GM18526 (cell line): ENCODE data around the gene SYNGR3.

Experiments used
- POLR2A ChIP-seq: IDR thresholded peaks from 3 replicates; pipeline ENCODE4 v1.6.1; 2011; ENCODE audit not compliant: insufficient read length; ENCODE audit errors: extremely low read depth

The SYNGR3 gene

GRCh38 chr16:1973461-1974156 lies 16.2 kb upstream of the SYNGR3 start:
- no peak for TF ChIP-seq POLR2A

DNA sequence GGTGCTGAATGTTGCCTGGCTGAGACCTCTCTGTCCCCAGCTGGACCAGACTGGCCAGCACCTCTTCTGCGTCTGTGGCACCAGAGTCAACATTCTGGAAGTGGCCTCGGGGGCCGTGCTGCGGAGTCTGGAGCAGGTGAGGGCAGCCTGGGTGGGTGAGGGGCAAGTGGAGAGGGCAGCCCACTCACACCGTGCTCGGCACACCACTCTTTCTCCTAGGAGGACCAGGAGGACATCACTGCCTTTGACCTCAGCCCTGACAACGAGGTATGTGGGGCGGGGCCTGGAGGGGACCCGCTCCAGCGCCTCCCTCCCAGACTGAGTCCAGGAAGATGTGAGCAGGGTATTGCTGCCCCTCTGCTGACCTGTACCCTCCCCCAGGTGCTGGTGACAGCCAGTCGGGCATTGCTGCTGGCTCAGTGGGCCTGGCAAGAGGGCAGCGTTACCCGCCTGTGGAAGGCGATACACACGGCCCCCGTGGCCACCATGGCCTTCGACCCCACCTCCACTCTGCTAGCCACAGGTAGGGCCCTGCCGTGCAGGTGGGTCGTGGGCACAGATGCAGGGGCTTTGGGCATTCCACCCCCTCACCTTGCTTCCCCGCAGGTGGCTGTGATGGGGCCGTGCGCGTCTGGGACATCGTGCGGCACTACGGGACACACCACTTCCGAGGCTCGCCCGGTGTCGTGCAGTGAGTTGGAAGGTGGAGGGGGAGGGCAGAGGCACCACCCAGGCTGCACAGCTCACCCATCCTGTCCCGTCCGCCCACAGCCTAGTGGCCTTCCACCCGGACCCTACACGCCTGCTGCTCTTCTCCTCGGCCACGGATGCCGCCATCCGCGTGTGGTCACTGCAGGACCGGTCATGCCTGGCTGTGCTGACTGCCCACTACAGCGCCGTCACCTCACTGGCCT lies 15.4 kb upstream of the SYNGR3 start:
- TF ChIP-seq POLR2A: no peak

DNA sequence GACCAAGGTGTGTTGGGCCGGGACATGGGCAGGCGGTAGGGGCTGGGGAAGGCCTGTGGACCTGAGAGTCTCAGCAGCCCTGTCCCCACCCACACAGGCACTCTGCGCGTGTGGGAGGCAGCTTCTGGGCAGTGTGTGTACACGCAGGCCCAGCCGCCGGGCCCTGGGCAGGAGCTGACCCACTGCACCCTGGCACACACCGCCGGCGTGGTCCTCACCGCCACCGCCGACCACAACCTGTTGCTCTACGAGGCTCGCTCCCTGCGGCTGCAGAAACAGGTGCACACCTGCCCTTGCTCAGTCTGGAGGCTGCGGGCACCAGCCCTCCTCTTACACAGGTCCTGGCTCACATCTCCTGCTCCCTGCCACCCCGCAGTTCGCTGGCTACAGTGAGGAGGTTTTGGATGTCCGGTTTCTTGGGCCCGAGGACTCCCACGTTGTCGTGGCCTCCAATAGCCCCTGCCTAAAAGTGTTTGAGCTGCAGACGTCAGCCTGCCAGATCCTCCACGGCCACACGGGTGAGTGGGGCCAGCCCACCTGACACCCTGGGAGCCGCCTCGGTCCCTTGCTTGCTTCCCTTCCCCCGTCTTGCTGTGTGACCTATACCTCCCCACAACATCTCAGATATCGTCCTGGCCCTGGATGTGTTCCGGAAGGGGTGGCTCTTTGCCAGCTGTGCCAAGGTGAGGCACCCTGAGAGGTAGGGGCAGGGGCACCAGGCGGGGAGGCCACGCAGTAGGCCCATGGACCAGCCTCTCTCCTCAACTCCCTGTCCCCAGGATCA lies 14.1 kb upstream of the SYNGR3 start:
- TF ChIP-seq POLR2A: no peak

DNA sequence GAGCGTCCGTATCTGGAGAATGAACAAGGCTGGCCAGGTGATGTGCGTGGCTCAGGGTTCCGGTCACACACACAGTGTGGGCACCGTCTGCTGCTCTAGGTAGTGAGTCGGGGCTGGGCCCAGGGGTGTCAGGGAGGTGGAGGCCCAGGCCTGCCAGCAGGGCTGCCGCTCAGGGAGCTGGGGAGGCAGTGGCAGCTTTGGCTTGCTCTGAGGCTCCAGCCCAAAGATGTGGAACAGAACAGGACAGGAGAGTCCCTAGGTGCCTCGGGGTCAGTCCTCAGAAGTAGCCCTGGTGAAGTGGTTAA lies 13.6 kb upstream of the SYNGR3 start:
- no peak for TF ChIP-seq POLR2A

GRCh38 chr16:1976951-1977874 lies 12.6 kb upstream of the SYNGR3 start:
- no peak for TF ChIP-seq POLR2A

DNA sequence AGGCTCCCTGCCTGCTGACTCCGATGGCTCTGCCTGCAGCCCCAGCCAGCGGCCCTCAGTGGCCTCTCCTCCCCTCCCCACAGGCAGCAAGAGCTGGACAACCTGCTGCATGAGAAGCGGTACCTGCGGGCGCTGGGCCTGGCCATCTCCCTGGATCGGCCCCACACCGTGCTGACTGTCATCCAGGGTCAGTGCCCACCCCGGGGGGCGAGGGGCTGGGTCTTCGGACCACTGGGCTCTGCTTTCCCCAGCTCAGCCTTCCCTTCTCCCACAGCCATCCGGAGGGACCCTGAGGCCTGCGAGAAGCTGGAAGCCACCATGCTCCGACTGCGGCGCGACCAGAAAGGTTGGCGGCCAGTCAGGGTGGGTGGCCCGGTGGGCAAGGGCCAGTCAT lies 11.9 kb upstream of the SYNGR3 start:
- TF ChIP-seq POLR2A: no peak

GRCh38 chr16:1978476-1979120 lies 11.2 kb upstream of the SYNGR3 start:
- TF ChIP-seq POLR2A: no peak

DNA sequence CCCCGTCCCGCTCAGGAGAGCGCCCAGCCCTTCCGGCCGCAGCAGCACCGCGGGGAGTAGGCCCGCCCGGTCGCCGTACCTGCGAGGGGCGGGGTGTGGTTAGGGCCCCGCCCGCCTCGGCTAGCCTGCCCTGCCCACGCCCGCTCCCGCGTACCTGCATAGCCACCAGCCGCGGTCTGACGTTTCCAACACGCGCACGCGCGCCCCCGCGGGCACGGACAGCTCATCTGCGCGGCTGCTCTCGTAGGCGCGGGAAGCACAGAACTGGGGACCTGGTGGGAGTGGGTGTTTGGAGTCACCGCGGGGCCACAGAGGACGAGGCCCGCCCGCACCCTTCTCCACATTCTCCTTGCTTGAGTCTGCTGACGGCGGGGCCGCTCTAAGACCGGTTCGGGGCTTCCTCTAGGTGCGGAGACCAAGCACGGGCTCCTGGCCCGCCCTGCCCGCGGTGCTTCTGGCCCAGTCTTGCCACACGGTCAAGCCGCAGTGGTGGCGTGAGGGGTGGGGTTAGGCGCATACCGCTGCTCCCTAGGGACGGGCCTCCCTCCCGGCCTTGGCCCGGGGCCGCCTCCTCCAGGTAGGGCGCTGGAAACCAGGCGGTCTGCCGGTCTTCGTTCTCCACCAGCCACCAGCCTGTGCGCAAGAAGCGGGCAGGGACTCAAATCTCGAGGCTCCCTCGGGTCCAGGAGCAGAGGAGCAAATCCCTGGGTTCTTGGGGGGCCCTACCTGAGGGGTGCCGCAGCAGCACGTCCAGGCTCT lies 10.3 kb upstream of the SYNGR3 start:
- no peak for TF ChIP-seq POLR2A

DNA sequence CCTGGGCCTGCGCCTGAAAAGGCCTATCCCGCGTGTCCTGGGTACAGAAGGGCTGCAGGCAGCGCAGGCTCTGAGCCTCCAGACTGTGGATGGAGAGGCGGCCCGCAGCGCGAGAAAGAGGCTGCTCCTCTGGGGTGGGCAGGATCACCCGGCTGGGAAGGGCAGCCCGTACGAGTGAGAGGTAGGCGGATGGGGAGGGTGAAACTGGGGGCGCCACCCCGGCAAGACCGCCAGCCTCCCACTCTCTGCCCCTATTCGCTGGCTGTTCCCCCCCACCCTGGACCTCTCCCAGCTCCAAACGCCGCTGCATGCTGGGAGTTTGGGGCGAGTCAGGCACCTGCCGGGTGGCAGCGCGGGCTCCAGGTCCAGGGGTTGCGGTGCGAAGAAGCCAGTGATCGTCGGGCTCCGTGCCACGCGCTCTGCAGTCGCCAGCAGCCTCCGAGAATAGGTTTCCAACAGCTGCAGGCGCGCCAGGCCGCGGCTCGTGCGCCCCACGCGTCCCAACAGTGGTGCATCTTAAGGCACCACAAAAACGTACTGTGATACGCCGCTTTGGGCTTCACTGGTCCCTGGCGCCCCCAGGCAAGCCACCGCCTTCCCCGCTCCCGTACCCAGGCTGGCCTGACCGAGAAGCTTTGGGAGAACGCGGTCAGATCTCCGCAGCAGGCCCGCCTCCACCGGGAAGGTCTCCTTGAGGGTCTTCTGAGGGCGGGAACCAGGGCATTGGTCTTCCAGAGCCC lies 9.6 kb upstream of the SYNGR3 start:
- TF ChIP-seq POLR2A: no peak

GRCh38 chr16:1980770-1981087 lies 9.0 kb upstream of the SYNGR3 start:
- TF ChIP-seq POLR2A: no peak

- TF ChIP-seq POLR2A: no peak
Measured at GRCh38 chr16:1981398-1981836, 8.4 kb upstream of the SYNGR3 start, which contains the start of gene NOXO1. NOXO1 (minus strand) TSS chr16:1981469; CDS start chr16:1981179, 290 bp downstream.

DNA sequence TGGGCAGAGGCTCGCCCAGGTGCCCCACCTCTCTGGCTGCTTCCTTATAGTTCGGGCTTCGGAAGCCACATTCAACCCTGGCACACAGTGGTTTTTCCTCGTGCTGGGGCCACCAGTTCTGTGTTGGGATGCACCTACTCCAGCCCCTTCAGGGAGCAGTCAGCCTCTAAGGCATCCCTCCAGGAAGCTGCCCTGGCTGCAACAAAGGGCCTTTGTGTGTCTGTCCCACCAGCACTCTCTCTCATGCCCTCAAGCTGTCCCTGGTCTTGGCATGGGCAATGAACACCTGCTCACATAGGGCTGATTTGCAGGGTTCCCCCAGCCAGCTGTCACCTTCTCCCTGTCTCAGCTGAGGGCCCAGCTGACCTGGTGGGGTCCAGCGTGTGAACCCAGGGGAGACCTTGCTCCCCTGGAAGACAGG lies 7.7 kb upstream of the SYNGR3 start:
- no peak for TF ChIP-seq POLR2A

DNA sequence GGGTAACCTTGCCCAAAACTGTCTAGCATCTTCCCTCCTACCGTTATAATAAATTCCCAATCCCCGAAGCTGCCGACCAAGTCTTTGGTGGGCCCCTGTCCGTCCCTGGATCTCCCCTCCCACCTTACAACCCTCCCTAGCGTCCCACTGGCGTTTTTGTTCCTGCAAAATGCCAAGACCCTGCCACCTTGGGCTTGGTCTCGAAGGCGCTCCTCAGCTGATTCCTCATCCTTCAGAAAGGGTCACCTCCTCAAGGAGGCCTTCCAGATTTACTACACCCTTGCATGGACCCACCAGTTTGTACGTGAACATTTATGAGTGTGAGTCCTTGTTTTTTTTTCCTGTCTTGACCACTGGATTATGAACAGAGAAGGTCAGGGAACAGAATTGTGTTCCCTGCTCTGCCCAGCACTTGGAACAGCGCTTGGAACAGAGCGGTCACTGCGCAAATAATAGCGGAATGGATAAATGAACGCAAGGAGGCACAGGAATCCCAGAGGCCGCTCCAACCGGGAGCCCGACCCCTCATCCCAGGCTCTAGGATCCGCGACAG lies 6.7 kb upstream of the SYNGR3 start:
- no peak for TF ChIP-seq POLR2A
